Psoas muscle (tissue), 8 donors: ENCODE results near the gene SLC24A3. TPM values are rescaled to one million over a fixed set of nuclear protein-coding genes. Genes with fewer than 3 reads are reported as not detected.

ENCODE experiments used
- ATAC-seq, 4 donors: fragments of 200-7000 bp; cut with Tn5 transposase; one replicate each; pipeline ENCODE4 v1.9.1; 2020; ENCODE audit warnings: moderate library complexity in 3 of 4, mild to moderate bottlenecking in 2 of 4
- DNase-seq, 2 donors: peaks; one replicate each; pipeline ENCODE4 v3.0.0-alpha.2; 2020
- H3K27ac ChIP-seq: fragments of 200-600 bp; one replicate; pipeline ENCODE4 v1.8.0; 2022
- H3K27me3 ChIP-seq, 3 donors: fragments of 200-600 bp in 1 of 3; one replicate each; pipeline versions ENCODE4 v1.6.1 to v1.8.0; 2013 to 2022; ENCODE audit warnings: low read length in 2 of 3, mild to moderate bottlenecking in 2 of 3, moderate library complexity in 1 of 3; ENCODE audit not compliant: insufficient read depth in 3 of 3
- H3K36me3 ChIP-seq, 2 donors: fragments of 200-600 bp in 1 of 2; one replicate each; pipeline versions ENCODE4 v1.6.1 to v1.8.0; 2013 to 2022; ENCODE audit warnings: low read depth in 1 of 2, mild to moderate bottlenecking in 1 of 2, moderate library complexity in 1 of 2; ENCODE audit not compliant: insufficient read depth in 1 of 2
- H3K4me1 ChIP-seq: fragments of 200-600 bp; one replicate; pipeline ENCODE4 v1.8.0; 2022
- H3K4me3 ChIP-seq: fragments of 200-600 bp; one replicate; pipeline ENCODE4 v1.8.0; 2022; ENCODE audit warnings: mild to moderate bottlenecking
- H3K9me3 ChIP-seq: fragments of 200-600 bp; one replicate; pipeline ENCODE4 v1.8.0; 2022
- CTCF ChIP-seq: fragments of 200-600 bp; IDR thresholded peaks from one replicate; pipeline ENCODE4 v1.8.0; 2022; ENCODE audit warnings: antibody characterized with exemption
- WGBS, 3 donors: extraction: QIAGEN DNeasy Blood & Tissue Kit; methylation state at CpG; one replicate each; pipeline versions ENCODE4 v1.1.6 to v1.1.7; 2013; 5-methylcytosine and 5-hydroxymethylcytosine counted together
- intact Hi-C, 2 donors: fragments of 100-400 bp; cut with DNase I; formaldehyde crosslinking; loops; one replicate each; pipeline versions ENCODE4 v1.11.0 to v1.14.2; 2022
- polyA plus RNA-seq, 3 donors: library from polyadenylated mRNA; stranded (reverse); fragments of 200-250 nt; gene quantifications; one replicate each; pipeline ENCODE4 v1.2.3, GENCODE V29; 2013
- total RNA-seq, 4 donors: library from RNA; stranded (reverse); fragmentation: NEBNext Ultra II Directional in 2 of 4; extraction: Animal tissue kit (Norgen Biotek cat#: 25700) in 2 of 4; gene quantifications; one replicate each; pipeline versions ENCODE4 v1.2.1 to v1.2.4, GENCODE V29; 2021 to 2023
- donor health status: healthy with polysubstance abuse.
- donor health status: DM: no; HTN: no; CAD: no; lungs with moderate emphysema.
- donor health status: Bipolar disorder and iron deficiency.
- donor health status: healthy.
- donor health status: DM: yes; HTN: yes; CAD: no.
- donor health status: DM: no; HTN: no; CAD: no.
- donor health status: DM: no; HTN: no; CAD: no.
- donor health status: DM: yes; HTN: yes; CAD: no.

SLC24A3 gene
- total and polyA plus RNA-seq, 7 donors: 3.0 to 24.4 (median 8.2) TPM

GRCh38 chr20:19670829-19671228 is 458.4 kb downstream of the SLC24A3 start:
- Histone ChIP-seq H3K36me3 (no peaks in the 10 kb centered on the region), H3K4me1 (peaks cover 15% of the 10 kb centered on the region), H3K27ac (no peak overlapping the region), H3K27me3 (no peaks in the 10 kb centered on the region), H3K4me3 (no peak overlapping the region), H3K9me3 (no peaks in the 10 kb centered on the region)
- TF ChIP-seq CTCF: no peak
- 18 to 36% (median 29%) methylated on average over 3 of the region's 3 CpGs for WGBS, 3 donors
- DNase-seq (no peak), ATAC-seq (peak in 3 of 4 donors; percentile 34 to 67 (median 48))
- intact Hi-C loops: no loop called here

GRCh38 chr20:19671374-19671773 is 458.9 kb downstream of the SLC24A3 start:
- TF ChIP-seq CTCF: no peak
- Histone ChIP-seq H3K9me3 (no peaks in the 10 kb centered on the region), H3K4me1 (peaks cover 15% of the 10 kb centered on the region), H3K4me3 (no peak overlapping the region), H3K36me3 (no peaks in the 10 kb centered on the region), H3K27me3 (no peaks in the 10 kb centered on the region), H3K27ac (no peak overlapping the region)
- intact Hi-C loops: no loop called here
- ATAC-seq (peak in 1 of 4 donors; percentile 35), DNase-seq (no peak)
- 77 to 85% (median 78%) methylated on average over 1 of the region's 1 CpG for WGBS, 3 donors

- WGBS, 3 donors: 75 to 79% (median 78%) methylated on average over 5 of the region's 5 CpGs
- ATAC-seq: no peak
Observed at GRCh38 chr20:19672498-19672897, 460.1 kb downstream of the SLC24A3 start.

GRCh38 chr20:19673575-19673974 is 461.1 kb downstream of the SLC24A3 start:
- intact Hi-C loops: loop anchor here in 1 of 2 donors (2.0 kb wide), 1 partner anchor 661 kb away; no protein-coding TSS in a partner anchor
- ATAC-seq (no peak), DNase-seq (no peak)
- Histone ChIP-seq H3K36me3 (no peaks in the 10 kb centered on the region), H3K4me3 (no peak overlapping the region), H3K27me3 (no peaks in the 10 kb centered on the region), H3K27ac (no peak overlapping the region), H3K4me1 (peaks cover 15% of the 10 kb centered on the region), H3K9me3 (no peaks in the 10 kb centered on the region)
- TF ChIP-seq CTCF: no peak

More at GRCh38 chr20:19672498-19672897, 460.1 kb downstream of the SLC24A3 start:
- H3K27ac ChIP-seq: no peak overlapping the region
- no peaks in the 10 kb centered on the region for H3K27me3 ChIP-seq
- peaks cover 15% of the 10 kb centered on the region for H3K4me1 ChIP-seq
- no peak for TF ChIP-seq CTCF
- no peak overlapping the region for H3K4me3 ChIP-seq
- no peaks in the 10 kb centered on the region for H3K36me3 ChIP-seq
- H3K9me3 ChIP-seq: no peaks in the 10 kb centered on the region
- intact Hi-C loops: loop anchor here in 1 of 2 donors (2.0 kb wide), 1 partner anchor 660 kb away; no protein-coding TSS in a partner anchor
- DNase-seq: no peak

GRCh38 chr20:19676202-19676601 is 463.8 kb downstream of the SLC24A3 start:
- H3K27me3 ChIP-seq: no peaks in the 10 kb centered on the region
- no peaks in the 10 kb centered on the region for H3K9me3 ChIP-seq
- WGBS, 3 donors: 82 to 83% (median 83%) methylated on average over 4 of the region's 4 CpGs
- DNase-seq (no peak), ATAC-seq (no peak)
- TF ChIP-seq CTCF: no peak
- no peaks in the 10 kb centered on the region for H3K36me3 ChIP-seq
- no peak overlapping the region for H3K4me3 ChIP-seq
- H3K27ac ChIP-seq: no peak overlapping the region
- intact Hi-C loops: no loop called here
- peaks cover 8% of the 10 kb centered on the region for H3K4me1 ChIP-seq
